ENCODE data around the gene RPUSD4.

The RPUSD4 gene

DNA sequence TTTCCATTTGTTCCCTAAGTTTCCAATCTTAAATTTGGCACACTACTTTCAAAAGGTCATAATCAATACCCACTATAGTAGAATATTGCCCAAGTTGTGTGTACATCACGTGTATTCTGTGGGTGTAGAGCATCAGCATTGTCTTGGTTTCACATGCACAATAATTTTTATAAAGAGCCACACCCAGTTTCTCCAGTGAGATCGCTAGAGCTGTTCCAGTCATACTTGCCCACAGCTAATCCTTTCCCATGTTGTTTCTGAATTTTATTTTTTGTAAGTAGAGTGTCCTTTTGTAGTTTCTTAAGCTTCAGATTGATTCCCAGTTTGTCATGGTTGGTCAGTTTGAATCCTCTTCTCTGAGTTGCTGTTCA, 13.8 kb upstream of the RPUSD4 start:
- DNase-seq (ENCODE audit: low read depth), result no peak
- H3K4me3 ChIP-seq (ENCODE audit: low read depth, low read length), result no peak overlapping the region
- TF ChIP-seq, protein P1, sequence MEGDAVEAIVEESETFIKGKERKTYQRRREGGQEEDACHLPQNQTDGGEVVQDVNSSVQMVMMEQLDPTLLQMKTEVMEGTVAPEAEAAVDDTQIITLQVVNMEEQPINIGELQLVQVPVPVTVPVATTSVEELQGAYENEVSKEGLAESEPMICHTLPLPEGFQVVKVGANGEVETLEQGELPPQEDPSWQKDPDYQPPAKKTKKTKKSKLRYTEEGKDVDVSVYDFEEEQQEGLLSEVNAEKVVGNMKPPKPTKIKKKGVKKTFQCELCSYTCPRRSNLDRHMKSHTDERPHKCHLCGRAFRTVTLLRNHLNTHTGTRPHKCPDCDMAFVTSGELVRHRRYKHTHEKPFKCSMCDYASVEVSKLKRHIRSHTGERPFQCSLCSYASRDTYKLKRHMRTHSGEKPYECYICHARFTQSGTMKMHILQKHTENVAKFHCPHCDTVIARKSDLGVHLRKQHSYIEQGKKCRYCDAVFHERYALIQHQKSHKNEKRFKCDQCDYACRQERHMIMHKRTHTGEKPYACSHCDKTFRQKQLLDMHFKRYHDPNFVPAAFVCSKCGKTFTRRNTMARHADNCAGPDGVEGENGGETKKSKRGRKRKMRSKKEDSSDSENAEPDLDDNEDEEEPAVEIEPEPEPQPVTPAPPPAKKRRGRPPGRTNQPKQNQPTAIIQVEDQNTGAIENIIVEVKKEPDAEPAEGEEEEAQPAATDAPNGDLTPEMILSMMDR (IDR thresholded peaks at IDR 0.05; ENCODE audit: low read depth, low read length, missing control alignments), result no peak
- in situ Hi-C loops (cut with HindIII; ENCODE audit: low sequenced_read_pairs), result no loop called here

DNA sequence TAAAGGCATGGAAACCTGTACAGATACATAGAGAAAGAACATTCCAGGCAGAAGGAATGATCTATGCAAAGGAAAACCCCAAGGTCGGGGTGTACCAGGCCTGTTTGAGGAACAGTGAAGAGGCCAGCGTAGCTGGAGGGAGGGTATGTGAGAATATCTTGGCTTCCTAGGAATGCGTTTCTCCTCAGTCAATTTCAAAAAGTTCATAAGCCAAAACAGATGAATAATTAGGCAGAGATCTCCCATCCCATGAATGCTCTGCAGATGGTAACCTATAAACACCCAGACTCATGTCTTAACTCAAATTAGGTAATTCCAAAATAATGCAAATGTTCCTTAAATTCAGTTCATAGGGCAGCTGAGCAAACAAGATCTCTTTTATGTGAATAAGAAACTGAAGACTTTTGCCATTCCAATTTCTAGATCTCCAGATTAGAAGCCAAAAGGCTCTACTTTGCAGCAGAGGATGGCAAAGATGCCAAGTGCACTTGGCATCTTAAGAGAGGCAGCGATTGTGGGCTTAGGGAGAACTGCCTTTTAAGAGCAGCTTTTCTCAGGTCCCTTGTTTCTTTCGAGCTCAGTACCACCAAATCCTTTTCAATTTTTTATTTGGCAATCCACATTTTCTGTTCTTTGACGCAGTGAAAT, 13.3 kb upstream of the RPUSD4 start:
- in situ Hi-C loops (cut with HindIII; ENCODE audit: low sequenced_read_pairs), result no loop called here
- no peak for DNase-seq (ENCODE audit: low read depth)
- H3K4me3 ChIP-seq (ENCODE audit: low read depth, low read length), result no peak overlapping the region
- TF ChIP-seq, protein P1 (IDR thresholded peaks at IDR 0.05; ENCODE audit: low read depth, low read length, missing control alignments), result no peak

DNA sequence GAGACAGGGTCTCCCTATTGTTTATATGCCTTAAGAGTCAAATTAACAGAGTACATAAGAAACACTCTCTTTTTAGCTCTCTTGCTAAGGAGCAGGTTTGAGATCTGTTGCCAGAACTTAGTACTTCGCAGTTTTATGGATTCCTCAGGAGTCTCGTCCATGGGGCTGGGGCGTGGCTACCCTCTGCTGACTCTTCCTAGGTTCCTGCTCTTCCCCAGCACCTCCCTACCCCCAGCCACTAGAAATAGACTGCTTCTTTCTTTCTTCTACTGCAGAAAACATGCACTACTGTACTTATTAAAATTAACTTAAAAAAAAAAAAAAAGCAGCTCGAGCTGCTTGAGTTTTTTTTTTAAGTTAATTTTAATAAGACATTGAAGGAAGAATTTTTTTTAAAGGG, 8.1 kb upstream of the RPUSD4 start:
- in situ Hi-C loops (cut with HindIII; ENCODE audit: low sequenced_read_pairs), result no loop called here

DNA sequence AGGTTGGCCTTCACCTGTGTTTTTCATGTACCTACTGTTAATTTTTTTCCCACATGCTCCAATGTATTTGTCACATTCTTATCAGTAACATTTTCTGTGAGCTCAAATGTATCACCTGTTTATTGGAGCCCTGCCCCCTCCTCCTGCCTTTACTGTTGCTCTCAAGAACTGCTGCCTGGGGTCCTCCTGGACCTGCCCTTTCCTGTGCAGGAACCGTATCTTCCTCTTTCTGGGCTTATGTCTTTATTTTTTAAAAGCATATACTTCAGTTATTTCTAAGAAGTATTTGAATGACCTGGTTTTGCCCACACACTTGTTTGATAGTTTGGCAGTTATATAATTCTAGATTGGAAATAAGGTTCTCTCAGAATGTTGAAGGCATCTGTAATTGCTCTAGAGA, 6.0 kb upstream of the RPUSD4 start:
- in situ Hi-C loops (cut with HindIII; ENCODE audit: low sequenced_read_pairs), result no loop called here
- TF ChIP-seq, protein P1 (IDR thresholded peaks at IDR 0.05; ENCODE audit: low read depth, low read length, missing control alignments), result no peak
- DNase-seq (ENCODE audit: low read depth), result no peak
- no peak overlapping the region for H3K4me3 ChIP-seq (ENCODE audit: low read depth, low read length)

More for the DNA sequence above, 8.1 kb upstream of the RPUSD4 start:
- TF ChIP-seq, protein P1 (IDR thresholded peaks at IDR 0.05; ENCODE audit: low read depth, low read length, missing control alignments), result no peak
- DNase-seq (ENCODE audit: low read depth), result no peak
- H3K4me3 ChIP-seq (ENCODE audit: low read depth, low read length), result no peak overlapping the region

DNA sequence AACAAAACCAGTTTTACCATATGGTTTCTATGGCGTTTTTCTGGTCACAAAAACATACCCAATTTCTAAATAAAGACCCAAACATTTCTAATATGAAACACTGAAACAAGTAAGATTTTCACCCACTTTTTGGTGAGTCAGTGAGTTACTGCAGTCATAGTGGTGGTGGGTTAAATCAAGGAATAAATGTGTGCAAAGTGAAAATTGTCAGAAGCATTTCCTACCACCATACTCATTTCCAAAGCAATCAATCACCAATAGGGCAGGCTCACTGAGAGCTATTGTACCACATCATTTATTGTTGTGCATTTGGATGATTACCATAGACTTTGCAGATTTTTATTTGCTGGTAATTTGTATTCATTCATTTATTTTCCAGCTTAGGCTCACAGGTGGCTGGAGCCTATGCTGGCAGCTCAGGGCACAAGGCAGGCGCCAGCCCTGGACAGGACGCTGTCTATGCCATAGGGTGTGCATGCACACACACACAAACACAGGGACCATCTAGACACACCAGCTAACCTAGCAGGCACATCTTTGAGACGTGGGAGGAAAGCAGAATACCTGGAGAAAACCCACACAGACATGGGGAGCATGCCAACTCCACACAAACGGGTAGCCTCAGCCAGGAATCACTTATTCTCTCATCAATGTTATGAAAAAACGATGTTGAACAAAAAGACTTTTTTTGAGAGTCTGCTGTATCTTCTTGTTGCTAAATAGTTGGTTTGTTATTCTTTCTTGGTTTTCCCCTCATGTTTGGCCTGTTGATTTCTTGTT, 5.3 kb upstream of the RPUSD4 start:
- TF ChIP-seq, protein P1 (IDR thresholded peaks at IDR 0.05; ENCODE audit: low read depth, low read length, missing control alignments), result no peak
- H3K4me3 ChIP-seq (ENCODE audit: low read depth, low read length), result no peak overlapping the region
- no peak for DNase-seq (ENCODE audit: low read depth)
- in situ Hi-C loops (cut with HindIII; ENCODE audit: low sequenced_read_pairs), result no loop called here

DNA sequence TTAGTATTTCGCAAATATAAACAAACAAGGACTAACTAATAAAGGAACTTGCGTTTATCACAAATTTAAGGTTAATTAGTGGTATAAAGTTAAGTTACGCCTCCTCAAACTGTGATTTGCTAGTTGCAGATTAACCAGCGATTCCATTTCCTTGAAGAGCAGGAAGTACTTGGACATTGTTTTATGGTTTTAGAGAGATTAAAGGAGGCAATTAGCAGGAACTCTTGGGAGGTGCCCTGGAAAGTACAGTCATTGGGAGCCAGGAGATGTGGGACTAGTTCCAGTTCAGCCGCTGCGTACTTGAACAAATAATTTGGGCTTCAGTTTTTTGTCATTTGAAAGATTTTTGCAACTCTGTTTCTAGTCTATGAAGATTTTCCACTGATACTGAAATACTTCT, 3.4 kb upstream of the RPUSD4 start:
- DNase-seq (ENCODE audit: low read depth), result no peak
- H3K4me3 ChIP-seq (ENCODE audit: low read depth, low read length), result no peak overlapping the region
- TF ChIP-seq, protein P1 (IDR thresholded peaks at IDR 0.05; ENCODE audit: low read depth, low read length, missing control alignments), result no peak
- in situ Hi-C loops (cut with HindIII; ENCODE audit: low sequenced_read_pairs), result no loop called here

All from astrocyte of the cerebellum (primary cell).